ENCODE data around the gene CCL2. TPM values are rescaled to one million over a fixed set of nuclear protein-coding genes. Genes with fewer than 3 reads are reported as not detected.

Gene CCL2
- total RNA-seq, 1 experiment from 2014 or later, result not detected

DNA sequence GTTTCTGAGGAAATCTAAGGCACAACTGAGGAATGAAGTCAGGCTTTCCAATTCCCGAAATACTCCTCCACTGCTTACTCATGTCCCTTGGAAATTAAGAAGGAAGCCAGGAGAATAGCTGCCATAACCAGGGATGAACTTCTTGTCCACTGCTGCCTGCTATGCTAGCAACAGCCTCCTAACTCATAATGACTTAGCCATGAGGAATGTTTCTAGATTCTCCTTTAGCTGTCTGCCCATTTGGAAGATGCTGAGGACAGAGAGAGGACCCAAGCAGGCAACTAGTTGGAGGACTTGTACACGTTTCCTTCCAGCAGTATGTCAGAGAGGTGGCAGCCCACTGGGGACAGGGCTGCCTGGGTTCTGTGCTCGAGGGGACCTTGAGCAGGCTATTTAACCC, 939 bp upstream of the CCL2 start:
- POLR2A ChIA-PET (ENCODE audit: unreplicated experiment), result interaction anchor here (0.6 kb wide), 1 partner anchor 1426 kb away, joined by 3 read pairs; no protein-coding TSS in a partner anchor
- Histone ChIP-seq H3K79me2 (ENCODE audit: low read depth) (no peaks in the 10 kb centered on the region), H3K27ac (no peak overlapping the region), H3K4me1 (replicated peaks; ENCODE audit: insufficient read depth) (no peaks in the 10 kb centered on the region), H3F3A (ENCODE audit: insufficient read depth, low read depth) (no peaks in the 10 kb centered on the region), H3K4me2 (no peak overlapping the region), H3K36me3 (ENCODE audit: low read depth) (no peaks in the 10 kb centered on the region), H3K4me3 (no peak overlapping the region), H2AFZ (no peak overlapping the region), H3K9me3 (ENCODE audit: insufficient read depth, low read depth) (no peaks in the 10 kb centered on the region), H3K9me2 (ENCODE audit: insufficient read depth) (no peaks in the 10 kb centered on the region), H4K20me1 (ENCODE audit: insufficient read depth) (no peaks in the 10 kb centered on the region), H3K27me3 (ENCODE audit: insufficient read depth, low read depth) (peaks cover 33% of the 10 kb centered on the region; the same call in 1 of the 2 replicates)
- no TSS peak for BruUV-seq (replicated peaks)
- no peak for DNase-seq
- intact Hi-C loops (cut with micrococcal nuclease; ENCODE audit: unreplicated experiment), result no loop called here
- CTCF ChIA-PET, result no interaction called here
- TF ChIP-seq, protein P1, sequence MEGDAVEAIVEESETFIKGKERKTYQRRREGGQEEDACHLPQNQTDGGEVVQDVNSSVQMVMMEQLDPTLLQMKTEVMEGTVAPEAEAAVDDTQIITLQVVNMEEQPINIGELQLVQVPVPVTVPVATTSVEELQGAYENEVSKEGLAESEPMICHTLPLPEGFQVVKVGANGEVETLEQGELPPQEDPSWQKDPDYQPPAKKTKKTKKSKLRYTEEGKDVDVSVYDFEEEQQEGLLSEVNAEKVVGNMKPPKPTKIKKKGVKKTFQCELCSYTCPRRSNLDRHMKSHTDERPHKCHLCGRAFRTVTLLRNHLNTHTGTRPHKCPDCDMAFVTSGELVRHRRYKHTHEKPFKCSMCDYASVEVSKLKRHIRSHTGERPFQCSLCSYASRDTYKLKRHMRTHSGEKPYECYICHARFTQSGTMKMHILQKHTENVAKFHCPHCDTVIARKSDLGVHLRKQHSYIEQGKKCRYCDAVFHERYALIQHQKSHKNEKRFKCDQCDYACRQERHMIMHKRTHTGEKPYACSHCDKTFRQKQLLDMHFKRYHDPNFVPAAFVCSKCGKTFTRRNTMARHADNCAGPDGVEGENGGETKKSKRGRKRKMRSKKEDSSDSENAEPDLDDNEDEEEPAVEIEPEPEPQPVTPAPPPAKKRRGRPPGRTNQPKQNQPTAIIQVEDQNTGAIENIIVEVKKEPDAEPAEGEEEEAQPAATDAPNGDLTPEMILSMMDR (conservative IDR thresholded peaks at IDR 0.05), result no peak
- TF ChIP-seq EZH2 (IDR thresholded peaks at IDR 0.05; ENCODE audit: low read depth), result no peak

DNA sequence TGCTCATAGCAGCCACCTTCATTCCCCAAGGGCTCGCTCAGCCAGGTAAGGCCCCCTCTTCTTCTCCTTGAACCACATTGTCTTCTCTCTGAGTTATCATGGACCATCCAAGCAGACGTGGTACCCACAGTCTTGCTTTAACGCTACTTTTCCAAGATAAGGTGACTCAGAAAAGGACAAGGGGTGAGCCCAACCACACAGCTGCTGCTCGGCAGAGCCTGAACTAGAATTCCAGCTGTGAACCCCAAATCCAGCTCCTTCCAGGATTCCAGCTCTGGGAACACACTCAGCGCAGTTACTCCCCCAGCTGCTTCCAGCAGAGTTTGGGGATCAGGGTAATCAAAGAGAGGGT, 272 bp downstream of the CCL2 start:
- H4K20me1 ChIP-seq (ENCODE audit: insufficient read depth), result no peaks in the 10 kb centered on the region
- H3F3A ChIP-seq (ENCODE audit: insufficient read depth, low read depth), result no peaks in the 10 kb centered on the region
- H3K4me1 ChIP-seq (replicated peaks; ENCODE audit: insufficient read depth), result no peaks in the 10 kb centered on the region
- H2AFZ ChIP-seq, result no peak overlapping the region
- H3K79me2 ChIP-seq (ENCODE audit: low read depth), result no peaks in the 10 kb centered on the region
- no TSS peak for BruUV-seq (replicated peaks)
- H3K4me3 ChIP-seq, result no peak overlapping the region
- no peaks in the 10 kb centered on the region for H3K9me3 ChIP-seq (ENCODE audit: insufficient read depth, low read depth)
- ChIA-PET CTCF (no interaction called here), POLR2A (ENCODE audit: unreplicated experiment) (no interaction called here)
- H3K27me3 ChIP-seq (ENCODE audit: insufficient read depth, low read depth), result peaks cover 33% of the 10 kb centered on the region; the same call in 1 of the 2 replicates
- TF ChIP-seq, protein P1 (conservative IDR thresholded peaks at IDR 0.05), result no peak
- TF ChIP-seq EZH2 (IDR thresholded peaks at IDR 0.05; ENCODE audit: low read depth), result no peak
- no peak for DNase-seq
- intact Hi-C loops (cut with micrococcal nuclease; ENCODE audit: unreplicated experiment), result no loop called here
- no peak overlapping the region for H3K27ac ChIP-seq
- H3K4me2 ChIP-seq, result no peak overlapping the region
- no peaks in the 10 kb centered on the region for H3K36me3 ChIP-seq (ENCODE audit: low read depth)
- no peaks in the 10 kb centered on the region for H3K9me2 ChIP-seq (ENCODE audit: insufficient read depth)

DNA sequence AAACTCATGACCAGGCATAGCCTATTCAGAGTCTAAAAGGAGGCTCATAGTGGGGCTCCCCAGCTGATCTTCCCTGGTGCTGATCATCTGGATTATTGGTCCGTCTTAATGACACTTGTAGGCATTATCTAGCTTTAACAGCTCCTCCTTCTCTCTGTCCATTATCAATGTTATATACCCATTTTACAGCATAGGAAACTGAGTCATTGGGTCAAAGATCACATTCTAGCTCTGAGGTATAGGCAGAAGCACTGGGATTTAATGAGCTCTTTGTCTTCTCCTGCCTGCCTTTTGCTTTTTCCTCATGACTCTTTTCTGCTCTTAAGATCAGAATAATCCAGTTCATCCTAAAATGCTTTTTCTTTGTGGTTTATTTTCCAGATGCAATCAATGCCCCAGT, 756 bp downstream of the CCL2 start:
- Histone ChIP-seq H3K4me2 (no peak overlapping the region), H2AFZ (no peak overlapping the region), H4K20me1 (ENCODE audit: insufficient read depth) (no peaks in the 10 kb centered on the region), H3K27me3 (ENCODE audit: insufficient read depth, low read depth) (peaks cover 33% of the 10 kb centered on the region; the same call in 1 of the 2 replicates), H3K4me3 (no peak overlapping the region), H3K27ac (no peak overlapping the region), H3K79me2 (ENCODE audit: low read depth) (no peaks in the 10 kb centered on the region), H3K9me3 (ENCODE audit: insufficient read depth, low read depth) (no peaks in the 10 kb centered on the region), H3F3A (ENCODE audit: insufficient read depth, low read depth) (no peaks in the 10 kb centered on the region), H3K36me3 (ENCODE audit: low read depth) (no peaks in the 10 kb centered on the region), H3K4me1 (replicated peaks; ENCODE audit: insufficient read depth) (no peaks in the 10 kb centered on the region), H3K9me2 (ENCODE audit: insufficient read depth) (no peaks in the 10 kb centered on the region)
- intact Hi-C loops (cut with micrococcal nuclease; ENCODE audit: unreplicated experiment), result no loop called here
- POLR2A ChIA-PET (ENCODE audit: unreplicated experiment), result no interaction called here
- CTCF ChIA-PET, result no interaction called here
- DNase-seq, result no peak
- TF ChIP-seq, protein P1 (conservative IDR thresholded peaks at IDR 0.05), result no peak
- no peak for TF ChIP-seq EZH2 (IDR thresholded peaks at IDR 0.05; ENCODE audit: low read depth)
- no TSS peak for BruUV-seq (replicated peaks)

All from PC-9 (cell line).